ENCODE data around the gene CKMT1B. TPM values are rescaled to one million over a fixed set of nuclear protein-coding genes. Genes with fewer than 3 reads are reported as not detected.

The CKMT1B gene
- total RNA-seq: not detected in 2 replicates

GRCh38 chr15:43593328-43594190 is at the start of gene CKMT1B:
Gene CKMT1B, plus strand, starts transcription at chr15:43594027. Its CDS starts 192 bp downstream, at chr15:43594219.

GRCh38 chr15:43589778-43590466 is 3.9 kb upstream of the CKMT1B start, which contains the start of gene PPIP5K1:
Gene PPIP5K1, minus strand, starts transcription at chr15:43590208. Its CDS starts 5,704 bp downstream, at chr15:43584504.

GRCh38 chr15:43618700-43619099 is 24.9 kb downstream of the CKMT1B start, which contains the start of gene STRC:
Gene STRC, minus strand, starts transcription at chr15:43618800. Its CDS starts 78 bp downstream, at chr15:43618722.

Other genes with a start within 250 kb of the CKMT1B start
- 9.2 and 9.7 TPM in 2 replicates for gene ZSCAN29, start 223.0 kb upstream of the CKMT1B start, total RNA-seq
- gene TUBGCP4, start 222.9 kb upstream of the CKMT1B start, total RNA-seq: 13.3 and 15.0 TPM in 2 replicates
- 26.2 and 27.8 TPM in 2 replicates for gene TP53BP1, start 100.9 kb upstream of the CKMT1B start, total RNA-seq
- gene MAP1A, start 76.4 kb upstream of the CKMT1B start, total RNA-seq: 16.5 and 18.7 TPM in 2 replicates
- 4.3 and 7.4 TPM in 2 replicates for gene PPIP5K1, start 3.8 kb upstream of the CKMT1B start, total RNA-seq
- not detected in 2 replicates for gene STRC, start 24.8 kb downstream of the CKMT1B start, total RNA-seq
- gene CATSPER2, start 54.8 kb downstream of the CKMT1B start, total RNA-seq: 0.15 and 0.17 TPM in 2 replicates
- gene CKMT1A, start 99.8 kb downstream of the CKMT1B start, total RNA-seq: not detected in 2 replicates
- gene PDIA3, start 152.4 kb downstream of the CKMT1B start, total RNA-seq: 157 and 161 TPM in 2 replicates
- 2.2 and 3.4 TPM in 2 replicates for gene ELL3, start 182.9 kb downstream of the CKMT1B start, total RNA-seq
- gene SERF2, start 198.3 kb downstream of the CKMT1B start, total RNA-seq: 935 and 1,279 TPM in 2 replicates
- 0.15 TPM in 1 of 2 replicates, not detected in the other for gene SERINC4, start 206.2 kb downstream of the CKMT1B start, total RNA-seq
- 24.4 and 35.7 TPM in 2 replicates for gene HYPK, start 206.6 kb downstream of the CKMT1B start, total RNA-seq
- 14.9 and 16.1 TPM in 2 replicates for gene MFAP1, start 230.7 kb downstream of the CKMT1B start, total RNA-seq
- gene WDR76, start 233.0 kb downstream of the CKMT1B start, total RNA-seq: 26.9 and 27.9 TPM in 2 replicates

Measured in bronchus fibroblast of lung (primary cell).